ENCODE results near the gene ARID2.
A peak's percentile ranks its signal among the peaks of the same experiment; 100 is the strongest.

Gene ARID2

DNA sequence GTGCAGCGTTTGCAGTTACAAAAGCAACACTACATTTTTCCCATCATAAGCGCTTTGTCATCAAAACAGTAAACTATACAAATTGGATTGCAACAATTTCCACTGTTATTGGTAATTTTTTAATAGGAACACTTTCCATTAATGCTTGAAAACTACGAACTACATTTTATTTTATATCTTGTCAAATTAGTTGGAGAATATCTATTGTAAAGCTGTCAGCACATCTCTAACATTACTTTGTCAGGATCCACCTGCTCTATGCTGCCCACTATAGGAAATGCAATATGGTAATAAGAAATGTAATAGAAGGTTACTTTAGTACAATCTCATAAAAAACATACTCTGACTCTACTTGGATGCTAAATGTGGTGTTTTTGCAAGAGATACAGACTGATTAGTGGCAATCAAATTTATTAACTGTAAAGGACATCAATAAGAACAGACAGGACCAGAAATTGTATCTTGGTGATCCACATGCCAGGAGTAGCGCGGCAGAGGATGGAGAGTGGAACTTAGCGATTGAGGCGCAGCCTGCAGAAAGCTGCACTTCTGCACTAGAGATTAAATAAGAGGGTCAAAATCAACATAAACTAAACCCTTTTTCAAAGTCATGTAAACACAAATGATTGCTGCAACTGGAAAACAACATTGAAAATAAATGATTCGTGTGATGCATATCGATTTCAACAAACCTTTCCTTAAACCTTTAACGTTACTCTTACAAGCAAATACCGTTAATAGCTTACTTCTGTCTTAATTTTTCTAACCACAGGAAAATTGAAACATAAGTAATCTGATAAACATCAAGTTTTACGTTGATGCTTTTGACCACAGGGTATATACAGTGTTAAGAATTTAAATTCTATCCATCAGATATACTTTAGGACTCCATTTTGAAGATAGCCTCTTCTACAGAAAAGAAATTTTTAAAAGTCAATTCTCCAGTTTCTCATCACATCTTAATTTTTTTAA, 3.6 kb upstream of the ARID2 start:
- peak; percentile 37 to 63 (median 62) for DNase-seq

DNA sequence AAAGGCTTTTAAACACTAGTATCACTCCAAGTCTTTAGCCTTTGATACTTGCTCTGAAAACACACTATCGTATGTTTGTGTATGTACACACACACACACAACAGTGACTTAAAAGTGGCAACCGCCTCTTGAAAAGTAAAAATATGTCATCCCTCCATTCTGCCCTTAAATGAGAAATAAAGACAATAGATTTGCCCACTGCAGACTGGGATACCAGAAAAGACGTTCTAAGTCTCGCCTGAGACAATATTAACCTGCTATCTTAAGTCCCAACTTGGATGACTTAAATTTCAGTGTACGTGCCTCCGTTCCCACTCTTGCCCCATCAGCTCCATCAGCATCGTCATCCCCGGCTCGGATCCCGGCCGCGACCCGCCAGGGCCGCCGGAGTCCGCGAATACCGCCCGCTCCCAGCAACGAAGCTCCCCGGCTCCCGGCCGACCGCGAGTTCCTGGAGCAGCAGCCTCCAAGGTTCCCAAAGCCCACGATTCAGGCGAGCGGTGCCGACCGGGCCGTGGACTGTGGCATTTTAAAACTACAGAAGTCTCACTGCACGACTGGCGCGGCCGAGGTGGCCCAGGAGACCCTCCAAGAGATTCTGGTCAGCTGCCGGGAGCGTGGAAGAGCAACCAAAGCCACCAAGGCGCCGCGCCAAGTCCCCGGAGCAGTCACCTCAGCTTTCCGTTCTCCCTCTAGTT, 2.8 kb upstream of the ARID2 start:
- DNase-seq = peak; percentile 38 to 69 (median 50)

DNA sequence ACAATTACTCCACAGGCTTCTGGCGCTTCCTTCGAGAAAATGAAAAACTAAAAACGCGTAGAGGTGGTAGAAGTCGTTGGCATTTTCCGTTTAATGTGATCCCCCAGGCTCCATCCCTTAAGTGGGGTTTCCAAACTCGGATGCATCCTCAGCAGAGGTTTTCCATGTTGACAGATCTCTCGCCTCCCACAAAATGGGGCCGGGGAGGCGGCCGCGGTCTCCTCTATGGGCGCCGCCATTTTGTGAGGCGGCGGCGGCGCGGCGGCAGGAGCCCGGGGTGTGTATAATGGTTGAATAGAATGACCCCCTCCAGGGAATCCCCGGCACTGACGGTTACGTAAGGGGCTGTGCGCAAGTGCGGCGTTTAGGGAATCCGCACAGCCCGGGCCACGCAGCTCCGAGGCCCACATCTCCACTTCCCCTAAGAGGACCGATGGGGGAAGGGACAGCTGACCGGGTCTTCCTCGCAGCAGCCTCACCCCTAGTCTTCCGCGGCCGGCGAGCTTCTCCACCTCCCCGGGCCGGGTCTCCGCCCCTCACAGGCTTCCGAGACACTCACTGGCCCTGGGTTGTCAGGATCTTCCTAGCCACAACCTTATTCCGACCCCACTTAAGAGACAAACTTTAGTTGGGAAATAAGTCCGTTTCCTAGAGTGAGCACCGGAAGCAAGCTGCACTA, 2.1 kb upstream of the ARID2 start:
- DNase-seq = peak; percentile 98 to 99 (median 98)

DNA sequence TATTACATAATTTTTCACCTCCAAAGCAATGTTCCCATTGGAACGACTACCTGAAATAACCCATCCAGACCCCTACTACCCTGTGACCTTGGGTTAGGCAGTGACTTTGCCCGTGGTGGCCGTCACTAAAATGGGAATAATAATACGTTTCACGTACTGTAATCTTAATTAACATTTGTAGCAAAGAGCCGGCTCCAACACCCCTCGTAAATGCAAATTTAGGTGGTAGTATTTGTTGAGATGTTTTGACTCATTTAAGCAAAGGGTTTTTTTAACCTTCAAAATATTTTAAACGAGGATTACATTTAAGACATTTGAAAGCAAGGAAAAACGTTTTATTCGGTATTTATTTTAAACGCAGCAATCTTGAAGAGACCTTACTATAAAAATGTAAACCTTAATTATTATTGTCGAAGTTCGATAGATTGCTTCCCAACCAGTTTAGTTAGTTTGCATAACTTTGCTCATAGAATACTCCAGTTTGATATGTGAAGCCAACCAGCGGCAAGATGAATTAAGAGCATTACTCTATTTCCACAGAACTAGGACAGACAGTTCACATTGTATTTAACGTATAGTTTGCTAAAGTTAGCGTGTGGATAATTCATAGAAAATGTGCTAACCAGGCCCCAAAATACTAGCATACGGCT, 1.4 kb upstream of the ARID2 start:
- no peak for DNase-seq

DNA sequence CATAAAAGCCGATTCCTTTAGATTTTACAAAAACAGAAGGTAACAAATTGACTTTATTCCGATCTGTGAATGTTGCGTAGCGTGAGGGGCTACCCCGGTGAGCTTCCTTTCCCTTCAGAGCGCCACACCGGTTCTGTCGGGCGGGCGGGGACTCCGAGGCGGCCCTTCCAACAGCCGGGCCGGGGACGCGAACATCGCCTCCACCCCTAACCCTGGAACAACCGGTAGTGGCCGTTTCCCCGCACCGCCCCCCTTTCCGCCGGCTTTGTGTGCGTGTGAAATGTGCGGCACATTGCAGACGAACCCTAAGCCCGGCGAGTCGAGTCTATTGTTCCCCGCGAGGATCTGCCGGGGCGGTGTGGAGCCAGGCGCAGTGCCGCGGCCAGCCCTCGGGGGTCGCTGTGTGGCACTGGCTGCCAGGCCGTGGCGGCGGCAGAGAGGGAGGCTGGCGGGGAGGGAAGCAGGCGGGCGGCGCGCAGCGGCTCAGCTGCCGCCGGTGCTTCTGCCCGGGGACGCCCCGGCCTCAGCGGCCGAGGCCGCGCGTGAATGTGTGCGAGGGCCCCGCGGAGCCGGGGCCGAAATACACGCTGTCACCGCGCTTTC, 775 bp upstream of the ARID2 start:
- peak; percentile 97 to 98 (median 97) for DNase-seq

DNA sequence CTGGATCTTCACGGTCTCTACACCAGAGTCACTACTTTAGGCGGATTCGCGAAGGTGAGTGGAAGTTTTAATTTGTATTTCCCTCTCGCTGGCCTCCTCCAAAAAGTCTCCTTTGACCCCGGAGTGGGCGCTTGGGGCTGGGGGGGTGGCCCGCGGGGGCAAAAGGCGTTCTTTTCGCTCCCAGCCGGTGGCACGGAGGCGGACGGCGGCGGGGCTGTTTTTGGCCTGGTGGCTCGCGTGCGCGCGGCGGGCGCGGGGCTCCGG, 510 bp downstream of the ARID2 start:
- DNase-seq = peak in 2 of 3 donors; percentile 31 to 57

DNA sequence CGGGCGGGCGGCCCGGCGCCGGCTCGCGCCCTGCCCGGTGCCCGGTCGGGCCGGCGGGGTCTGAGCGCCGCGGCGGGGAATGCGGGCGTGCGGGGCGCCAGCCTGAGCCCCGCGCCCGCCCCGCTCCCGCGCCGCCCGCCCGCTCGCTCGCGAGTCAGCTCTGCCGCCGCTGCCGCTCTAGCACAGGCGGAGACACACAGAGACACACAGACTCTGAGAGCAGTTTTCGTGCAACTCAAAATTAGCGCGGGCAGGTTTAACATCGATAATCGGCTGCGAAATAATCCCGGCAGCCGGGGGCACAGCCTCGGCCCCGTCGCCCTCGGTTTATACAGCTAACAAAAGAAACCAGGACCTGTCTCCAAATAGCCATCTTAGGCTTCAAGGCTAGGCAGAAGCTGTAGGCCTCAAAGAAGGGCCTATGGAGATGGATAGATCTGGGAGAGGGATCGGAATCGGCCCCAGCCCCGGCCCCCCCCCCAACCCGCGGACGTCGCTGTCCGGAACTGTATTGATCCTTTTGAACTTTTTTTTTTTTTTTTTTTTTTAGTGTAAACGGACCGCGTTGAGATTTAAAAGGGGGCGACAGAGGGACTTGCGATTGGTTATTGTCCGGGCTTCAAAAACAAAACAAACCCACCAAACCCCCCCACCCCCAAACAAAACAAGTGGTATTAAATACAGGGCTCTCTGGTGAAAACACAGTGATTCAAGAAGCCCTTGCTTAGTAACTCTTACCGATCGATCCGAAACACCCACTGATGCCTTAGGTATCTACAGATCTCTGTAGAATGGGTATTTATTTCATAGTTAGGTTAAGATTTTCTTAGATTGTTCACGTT, 1.1 kb downstream of the ARID2 start:
- DNase-seq = peak; percentile 46 to 71 (median 52)

DNA sequence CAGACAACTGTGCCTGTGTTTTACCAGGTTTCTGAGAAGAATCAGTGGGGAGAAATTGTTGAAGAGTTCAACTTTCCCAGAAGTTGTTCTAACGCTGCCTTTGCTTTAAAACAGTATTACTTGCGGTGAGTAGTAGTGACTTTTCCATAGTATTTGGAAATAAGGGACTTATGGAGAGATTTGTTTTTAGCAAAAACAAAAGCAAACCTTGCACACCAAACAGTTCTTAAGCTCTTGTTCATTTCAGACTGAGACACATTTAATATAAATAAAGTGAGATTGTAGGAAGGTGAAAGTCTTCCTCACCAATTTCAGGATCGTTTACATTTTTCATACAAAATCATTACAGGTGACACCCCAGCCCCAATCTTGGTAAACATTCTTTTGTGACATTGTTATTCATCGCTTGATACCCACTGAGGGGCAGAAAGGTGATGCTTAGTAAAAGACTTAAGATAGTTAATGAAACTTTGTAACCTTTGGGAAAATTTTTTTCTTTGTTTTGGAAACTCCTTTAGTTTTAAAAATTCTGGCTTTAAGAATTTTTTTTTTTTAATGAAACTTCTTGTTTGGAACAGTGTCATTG, 1.8 kb downstream of the ARID2 start:
- peak in 1 of 3 donors; percentile 21 for DNase-seq

DNA sequence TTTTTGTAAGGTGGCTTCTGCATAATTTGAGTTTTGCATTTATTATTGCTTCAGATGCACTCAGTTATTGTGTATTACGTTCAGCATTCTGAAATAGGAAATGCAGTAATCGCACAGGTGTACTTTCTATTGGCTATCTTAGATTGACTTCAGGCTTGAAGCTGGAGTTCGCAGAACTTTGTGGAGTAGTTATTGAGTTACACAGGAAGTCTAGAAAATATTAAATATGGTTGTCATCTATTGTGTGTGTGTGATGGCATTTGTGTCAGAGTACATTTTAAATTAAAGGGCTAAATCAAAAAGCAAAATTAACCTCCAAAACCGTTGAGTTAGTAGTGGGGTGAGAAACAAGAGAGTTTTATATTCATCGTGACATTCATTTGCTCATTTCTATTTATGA, 2.7 kb downstream of the ARID2 start:
- peak in 1 of 3 donors; percentile 4 for DNase-seq

DNA sequence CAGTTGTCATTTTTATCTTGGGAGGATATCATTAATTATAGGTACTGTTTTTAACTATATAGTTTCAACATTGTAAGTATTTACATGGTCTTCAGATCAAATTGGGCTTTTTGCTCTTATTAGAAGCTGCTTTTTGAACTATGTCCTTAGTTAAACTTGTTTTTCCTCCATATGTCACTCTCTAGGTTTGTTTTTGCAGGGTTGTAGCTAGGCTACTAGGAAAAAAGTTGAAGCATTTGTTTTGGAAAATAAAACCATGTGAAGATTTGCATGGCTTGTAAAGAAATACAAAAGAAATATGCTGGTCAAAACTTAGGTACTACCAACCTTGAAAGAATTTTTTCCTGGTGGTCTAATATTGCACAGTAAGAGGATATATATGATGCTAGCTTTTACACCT, 3.4 kb downstream of the ARID2 start:
- no peak for DNase-seq

DNA sequence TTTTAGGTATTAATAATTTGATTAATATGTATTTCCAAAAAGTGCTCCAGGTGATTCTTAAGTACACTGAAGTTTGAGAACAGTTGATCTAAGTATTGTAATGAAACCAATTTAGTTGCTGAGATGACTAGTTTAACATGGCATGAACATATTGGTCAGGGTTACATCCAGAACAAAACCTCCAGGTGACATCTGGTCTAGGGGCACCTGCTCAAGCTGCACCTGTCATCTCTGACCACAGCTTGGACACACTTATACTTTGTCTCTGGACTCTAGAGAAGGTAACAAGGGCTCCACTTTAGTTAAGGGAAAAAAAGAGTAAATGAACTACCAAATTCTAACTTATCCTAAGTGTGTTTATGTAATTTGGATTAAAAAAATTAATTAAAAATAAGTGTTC, 8.1 kb downstream of the ARID2 start:
- DNase-seq = no peak

DNA sequence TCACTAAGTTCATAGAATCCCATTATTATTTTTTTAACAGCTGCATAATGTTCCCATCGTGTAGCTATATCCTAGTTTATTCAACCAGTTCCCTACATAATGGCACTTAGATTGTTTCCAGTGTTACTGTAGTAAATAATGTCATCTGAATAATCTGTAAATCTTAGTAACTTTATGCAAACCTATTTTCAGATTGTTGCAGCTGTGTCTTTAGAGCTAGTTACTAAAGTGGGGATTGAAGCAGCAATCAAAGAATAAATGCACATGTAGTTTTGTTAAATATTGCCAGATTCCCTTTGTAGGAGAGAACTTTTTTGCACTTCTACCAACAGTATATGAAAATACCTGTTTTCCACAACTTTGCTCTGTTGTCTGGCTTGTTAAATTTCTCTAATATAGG, 13.1 kb downstream of the ARID2 start:
- DNase-seq = no peak

DNA sequence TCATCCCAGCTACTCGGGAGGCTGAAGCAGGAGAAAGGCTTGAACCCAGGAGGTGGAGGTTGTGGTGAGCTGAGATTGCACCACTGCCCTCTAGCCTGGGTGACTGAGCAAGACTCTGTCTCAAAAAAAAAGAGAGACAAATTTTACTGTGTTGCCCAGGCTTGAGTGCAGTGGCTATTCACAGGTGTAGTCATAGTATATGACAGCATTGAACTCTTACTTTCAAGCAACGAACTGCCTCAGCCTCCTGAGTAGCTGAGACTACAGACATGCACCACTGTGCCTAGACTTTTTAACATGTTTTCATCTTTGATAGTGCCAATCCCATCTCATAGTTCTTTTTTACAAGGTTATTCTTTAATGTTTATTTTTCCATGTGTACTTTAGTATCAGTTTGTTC, 13.7 kb downstream of the ARID2 start:
- DNase-seq = no peak

DNA sequence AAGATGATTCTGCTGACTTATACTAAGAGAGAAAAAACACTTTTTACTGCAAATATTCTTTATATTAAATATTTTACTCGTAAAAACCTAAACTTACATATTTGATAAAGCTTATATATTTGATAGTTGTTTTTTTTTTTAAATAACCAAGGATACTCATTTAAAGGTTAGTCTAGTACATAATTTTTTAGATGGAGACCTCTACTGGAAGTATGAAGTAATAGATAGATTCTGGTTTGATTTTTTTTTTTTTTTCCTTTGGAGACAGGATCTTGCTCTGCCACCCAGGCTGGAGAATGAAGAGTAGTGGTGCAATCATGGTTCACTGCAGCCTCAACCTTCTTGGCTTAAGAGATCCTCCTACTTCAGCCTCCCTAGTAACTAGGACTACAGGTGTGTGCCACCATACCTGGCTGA, 16.4 kb downstream of the ARID2 start:
- DNase-seq = peak; percentile 18 to 64 (median 57)

DNA sequence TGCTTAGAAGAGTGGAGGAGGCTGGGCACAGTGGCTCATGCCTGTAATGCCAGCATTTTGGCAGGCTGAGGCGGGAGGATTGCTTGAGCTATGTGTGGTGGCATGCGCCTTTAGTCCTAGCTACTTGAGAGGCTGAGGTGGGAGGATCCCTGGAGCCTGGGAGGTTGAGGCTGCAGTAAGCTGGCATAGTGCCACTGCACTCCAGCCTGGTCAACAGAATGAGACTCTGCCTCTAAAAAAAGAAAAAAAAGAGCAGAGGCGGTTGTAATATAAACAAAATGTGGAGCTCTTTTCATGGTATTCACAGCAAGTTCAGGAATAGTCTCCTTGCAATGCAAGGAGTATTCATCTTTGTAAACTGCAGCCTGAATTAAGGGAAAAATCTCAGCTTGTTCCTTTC, 27.2 kb downstream of the ARID2 start:
- no peak for DNase-seq

DNA sequence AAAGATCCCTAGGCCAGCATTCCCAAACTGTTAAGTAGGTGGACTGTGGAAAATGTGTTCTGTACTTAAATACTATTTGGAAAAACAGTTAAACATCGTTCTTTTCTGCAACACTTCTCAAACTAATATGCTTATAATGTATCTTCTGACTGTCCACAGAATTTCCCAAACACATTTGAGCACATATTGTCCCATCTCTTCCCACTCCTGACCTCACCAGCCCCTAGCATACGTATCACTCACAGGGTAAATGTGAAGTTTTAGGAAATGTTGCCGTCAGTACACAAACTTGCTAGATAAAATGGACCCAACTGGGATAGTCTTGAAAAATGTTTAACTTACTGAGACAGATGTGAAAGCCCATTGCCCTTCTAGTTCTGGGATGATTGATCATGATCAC, 27.7 kb downstream of the ARID2 start:
- no peak for DNase-seq

DNA sequence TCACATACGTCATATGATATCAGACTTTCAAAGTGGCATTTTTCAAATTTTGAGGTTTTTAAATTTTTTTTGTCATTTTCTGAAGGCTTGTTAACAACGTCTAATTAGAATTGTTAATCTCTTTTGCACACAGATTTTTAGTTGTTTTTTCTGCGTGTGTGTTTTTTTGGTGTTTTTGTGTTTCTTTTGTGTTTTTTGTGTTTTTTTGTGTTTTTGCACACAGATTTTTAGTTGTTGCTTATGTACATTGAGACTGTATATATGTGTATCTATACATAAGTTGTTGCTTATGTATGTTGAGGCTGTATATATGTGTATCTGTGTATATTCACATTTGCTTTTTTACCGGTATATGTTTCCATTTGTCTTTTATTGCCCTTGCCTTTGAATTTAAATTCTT, 30.8 kb downstream of the ARID2 start:
- no peak for DNase-seq

DNA sequence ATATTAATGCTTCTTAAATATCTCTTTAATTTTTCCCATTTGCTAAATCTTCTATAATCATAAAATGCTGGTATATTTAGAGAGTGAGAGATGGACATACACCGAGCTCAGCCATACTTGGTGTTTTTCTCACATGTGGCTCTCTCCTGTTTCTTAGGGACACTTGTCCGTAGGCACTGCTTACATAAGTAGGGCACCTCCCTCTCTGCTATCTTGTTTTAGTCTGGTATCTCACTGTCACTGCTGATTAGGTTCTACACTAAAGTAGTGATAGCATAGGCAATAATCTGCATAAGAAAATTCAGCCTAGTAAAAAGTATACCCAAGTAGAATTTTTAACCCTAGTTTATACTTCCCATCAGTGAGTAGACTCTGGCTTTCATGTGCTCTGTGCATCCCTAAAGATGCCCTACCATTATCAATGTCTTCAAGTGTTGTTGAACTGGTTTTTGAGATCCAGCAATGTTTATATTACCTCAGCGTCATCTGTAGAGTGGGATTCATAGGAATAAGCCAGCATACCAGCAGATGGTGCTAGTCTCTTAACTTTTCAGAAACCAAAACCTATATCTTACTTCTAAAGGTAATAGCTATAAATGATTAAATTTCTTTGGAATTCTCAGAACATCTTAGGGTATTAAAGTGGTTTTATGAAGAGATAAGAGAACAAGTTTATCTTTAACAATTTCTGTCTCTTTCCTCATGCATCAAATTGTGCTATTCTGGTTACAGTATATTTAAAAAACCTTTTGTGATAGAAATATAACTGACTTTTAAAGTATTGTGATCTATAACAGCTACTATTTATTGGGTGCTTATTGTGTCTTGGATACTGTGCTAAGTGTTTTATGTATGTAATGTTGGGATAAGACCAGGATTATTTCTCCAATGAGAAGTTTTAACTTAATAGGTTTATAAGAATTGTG, 32.9 kb downstream of the ARID2 start:
- peak; percentile 24 to 51 (median 27) for DNase-seq

DNA sequence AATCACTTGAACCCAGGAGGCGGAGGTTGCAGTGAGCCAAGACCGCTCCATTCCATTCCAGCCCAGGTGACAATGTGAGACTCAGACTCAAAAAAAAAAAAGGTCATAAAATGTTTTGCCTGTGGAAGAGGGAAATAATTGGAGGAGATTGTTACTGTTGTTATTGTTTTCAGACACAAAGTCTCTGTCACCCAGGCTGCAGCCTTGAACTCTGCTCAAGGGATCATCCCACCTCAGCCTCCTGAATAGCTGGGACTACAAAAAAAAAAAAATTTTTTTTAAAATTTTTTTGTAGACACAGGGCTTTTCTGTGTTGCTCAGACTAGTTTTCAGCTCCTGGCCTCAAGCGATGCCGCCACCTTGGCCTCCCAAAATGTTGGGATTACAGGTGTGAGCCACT, 33.9 kb downstream of the ARID2 start:
- DNase-seq = no peak

DNA sequence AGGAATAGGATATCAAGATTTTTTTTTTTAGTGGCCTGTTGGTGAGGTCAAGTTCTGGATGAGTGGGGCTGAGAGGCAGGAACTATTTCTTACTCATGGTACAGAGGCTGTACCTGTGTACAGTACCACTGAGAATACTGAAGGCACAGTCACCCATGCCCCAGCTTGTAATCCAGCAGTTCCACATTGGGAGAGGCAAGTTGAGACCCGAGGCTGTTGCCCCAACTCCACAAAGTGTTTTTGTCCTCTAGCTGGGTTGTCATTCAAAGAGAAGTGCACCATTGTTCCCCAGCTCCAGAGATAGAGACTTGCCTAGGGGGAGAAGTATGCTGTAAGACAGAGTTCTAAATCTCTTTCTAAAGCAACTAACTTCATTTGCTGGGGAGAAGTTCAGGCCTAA, 38.7 kb downstream of the ARID2 start:
- DNase-seq = no peak

All from suppressor macrophage treated with lipopolysaccharide for 1 hour (primary cell).